Activated gamma-delta T cell treated with anti-CD3 and anti-CD28 coated beads, Interleukin-2, amount 50 U/mL, for 16 hours (primary cell): ENCODE measurements around the gene PLXNA2.

ENCODE experiments used
- DNase-seq: peaks from one replicate; pipeline ENCODE4 v3.0.0-alpha.2; 2020; ENCODE audit warnings: low read depth

The PLXNA2 gene

GRCh38 chr1:208242146-208242545 is 2.0 kb downstream of the PLXNA2 start:
- no peak for DNase-seq

- DNase-seq, result no peak
Observed at GRCh38 chr1:208241512-208241911, 2.7 kb downstream of the PLXNA2 start.

DNA sequence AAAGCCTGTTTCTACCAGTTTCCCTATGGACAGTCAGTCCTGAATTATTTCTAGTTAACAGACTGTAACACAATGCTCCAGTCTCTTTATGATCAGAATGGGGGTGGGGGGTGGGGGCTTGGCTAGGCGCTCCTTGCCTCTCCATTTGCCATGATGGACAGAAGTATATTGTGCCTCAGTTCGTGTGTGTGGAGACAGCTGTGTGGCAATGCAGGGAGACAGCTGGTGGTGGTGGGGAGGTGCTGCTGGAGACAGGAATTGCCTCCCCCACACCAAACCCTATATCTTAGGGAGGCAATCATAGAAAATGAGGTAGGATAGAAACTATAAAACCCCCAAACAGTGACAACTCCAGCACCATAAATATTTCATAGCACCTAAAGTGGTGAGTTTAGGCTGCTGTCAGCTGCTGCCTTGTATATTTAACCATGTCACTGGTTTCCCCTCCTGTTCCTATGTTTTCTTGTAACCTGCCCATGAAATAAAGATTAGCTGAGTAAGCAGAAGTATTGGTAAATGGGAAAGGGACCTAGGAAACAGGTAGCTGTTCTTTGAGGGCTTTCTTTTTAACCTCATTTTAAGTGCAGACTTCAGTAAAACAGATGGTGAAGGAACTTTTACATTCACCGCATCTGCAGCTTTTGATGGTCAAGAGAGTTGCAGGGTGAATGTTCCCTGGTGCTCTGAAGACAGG is 3.4 kb downstream of the PLXNA2 start:
- DNase-seq, result no peak

DNA sequence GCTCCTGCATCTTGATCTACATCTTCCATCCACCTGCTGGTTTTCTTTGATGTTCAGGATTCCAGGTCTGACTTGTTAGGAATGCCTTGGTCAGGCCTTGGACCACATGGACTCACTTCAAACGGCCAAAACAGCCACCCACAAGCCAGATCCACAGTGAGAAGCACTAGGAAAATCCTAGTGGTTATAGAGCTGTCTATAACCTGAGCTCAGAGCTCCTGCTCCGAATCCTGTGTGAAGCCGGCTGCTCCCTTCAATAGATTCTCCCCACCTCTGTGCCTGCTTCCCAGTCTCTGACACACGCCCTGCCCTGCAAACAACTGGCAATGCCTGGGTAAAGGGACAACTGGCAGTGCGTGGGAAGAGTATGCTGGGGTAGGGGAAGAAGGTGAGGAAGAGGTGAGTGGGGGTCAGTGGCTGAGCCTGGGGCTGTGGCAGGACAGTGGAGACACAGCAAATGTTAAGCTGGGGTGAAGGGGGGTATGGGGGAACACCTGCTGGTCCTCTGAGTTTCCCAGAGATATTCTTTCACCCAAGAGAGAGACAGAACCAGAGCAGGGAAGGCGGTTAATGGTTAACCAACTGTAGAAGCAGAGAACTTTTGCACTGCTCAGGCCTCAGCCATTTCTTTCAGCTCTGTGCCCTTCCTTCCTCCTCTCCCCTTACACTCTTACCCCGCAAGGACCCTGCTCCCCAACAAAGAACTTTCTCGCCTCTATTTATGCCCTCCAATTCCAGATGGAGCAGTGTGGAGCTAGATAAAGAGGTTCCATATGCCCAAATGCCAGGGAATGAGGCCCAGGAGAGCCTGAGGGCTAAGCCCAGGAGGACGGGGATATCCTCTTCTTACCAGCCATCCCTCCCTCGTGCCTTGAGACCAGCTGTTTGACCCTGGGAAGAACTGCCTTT is 4.5 kb downstream of the PLXNA2 start:
- DNase-seq, result no peak

DNA sequence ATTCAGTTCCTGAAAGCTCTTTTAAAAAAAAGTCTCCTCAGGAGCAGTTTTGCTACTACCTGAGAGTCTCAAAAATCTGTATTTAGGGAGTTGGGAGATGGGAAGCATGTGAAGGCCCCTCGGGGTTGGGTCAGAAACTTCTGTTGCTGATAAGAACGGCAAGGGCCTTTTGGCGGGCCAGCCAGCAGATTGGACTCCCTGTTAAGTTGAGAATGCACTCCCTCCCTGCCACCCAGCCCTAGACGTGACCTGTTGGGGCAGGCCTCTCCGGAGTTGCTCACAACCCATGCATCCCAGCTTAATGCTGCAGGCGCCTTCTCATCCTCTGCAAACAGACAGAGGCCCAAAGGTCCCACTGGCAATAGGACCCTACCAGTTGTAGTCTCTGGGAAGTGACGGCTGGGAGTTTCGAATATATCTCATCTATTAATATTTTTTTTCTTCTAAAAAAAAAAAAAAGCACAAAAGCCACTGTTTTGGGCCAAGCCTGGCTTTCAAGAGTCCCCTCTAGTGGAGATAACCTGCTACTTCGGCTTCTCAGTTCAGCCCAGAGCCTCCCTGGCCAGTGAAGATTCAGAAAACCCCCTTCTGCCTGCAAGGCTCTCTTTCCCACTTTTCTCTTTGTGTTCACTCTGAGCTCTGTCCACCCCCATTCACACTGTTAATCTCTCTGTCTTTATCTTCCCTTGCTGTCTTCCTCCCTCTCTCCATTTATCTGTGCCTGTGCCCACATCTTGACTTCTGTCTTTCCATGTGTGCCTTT is 5.3 kb downstream of the PLXNA2 start:
- no peak for DNase-seq

DNA sequence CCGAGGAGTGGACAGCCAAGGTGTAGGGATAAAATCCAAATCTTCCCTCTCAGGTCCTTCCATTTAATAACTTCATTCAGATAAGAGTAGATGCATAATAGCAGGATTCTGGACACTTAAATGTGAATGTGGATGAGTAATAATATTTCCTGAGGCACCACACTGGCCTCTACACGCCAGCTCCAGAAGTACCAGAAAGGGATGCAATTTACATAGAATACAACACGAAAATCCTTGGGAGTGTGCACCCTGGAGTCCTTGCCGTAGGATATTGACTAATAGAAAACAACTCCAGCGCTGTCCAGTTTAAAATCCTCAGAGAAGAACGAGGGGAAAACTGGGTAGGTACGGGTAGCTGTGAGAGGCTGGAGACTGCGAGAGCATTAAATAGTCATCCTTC is 6.9 kb downstream of the PLXNA2 start:
- no peak for DNase-seq

DNA sequence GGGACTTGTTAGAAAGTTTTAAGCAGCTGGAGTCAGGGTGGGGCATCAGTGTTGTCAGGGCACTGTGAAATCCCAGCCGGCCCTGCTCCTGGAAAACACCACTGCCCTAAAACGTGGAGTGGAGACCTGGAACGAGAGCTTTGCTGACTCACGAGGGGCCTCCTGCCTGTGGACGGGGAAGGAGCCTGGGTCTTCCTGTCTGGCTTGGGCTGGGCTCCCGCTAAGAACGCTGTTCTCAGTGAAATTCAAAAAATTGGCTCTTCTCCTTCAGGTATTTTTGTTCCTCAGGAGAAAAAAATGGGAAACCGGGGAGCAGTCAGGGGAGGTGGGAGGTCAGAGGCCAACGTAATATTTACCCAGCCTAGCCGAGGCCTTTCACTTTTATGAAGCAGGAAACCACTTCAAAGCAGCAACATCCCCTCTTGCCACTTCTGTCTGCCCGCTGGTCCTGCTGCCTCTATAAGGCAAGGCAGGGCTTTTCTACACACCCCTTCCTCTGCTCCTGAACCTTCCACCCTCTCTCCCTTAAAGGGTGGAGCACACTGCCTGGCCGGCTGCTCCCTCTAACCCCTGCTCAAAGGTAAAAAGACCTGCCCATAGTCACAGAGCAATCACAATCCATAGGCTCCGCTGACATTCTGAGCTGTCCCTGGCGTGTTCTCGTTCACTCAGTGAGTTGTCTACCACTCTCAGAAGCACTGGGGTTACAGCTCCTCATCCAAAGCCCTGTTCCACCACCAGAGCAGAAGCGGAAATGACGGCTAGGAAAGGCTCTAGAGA is 8.0 kb downstream of the PLXNA2 start:
- no peak for DNase-seq

GRCh38 chr1:208235356-208235981 is 8.7 kb downstream of the PLXNA2 start:
- no peak for DNase-seq

- no peak for DNase-seq
Observed at GRCh38 chr1:208234721-208235120, 9.5 kb downstream of the PLXNA2 start.

- no peak for DNase-seq
Observed at GRCh38 chr1:208233978-208234377, 10.2 kb downstream of the PLXNA2 start.

DNA sequence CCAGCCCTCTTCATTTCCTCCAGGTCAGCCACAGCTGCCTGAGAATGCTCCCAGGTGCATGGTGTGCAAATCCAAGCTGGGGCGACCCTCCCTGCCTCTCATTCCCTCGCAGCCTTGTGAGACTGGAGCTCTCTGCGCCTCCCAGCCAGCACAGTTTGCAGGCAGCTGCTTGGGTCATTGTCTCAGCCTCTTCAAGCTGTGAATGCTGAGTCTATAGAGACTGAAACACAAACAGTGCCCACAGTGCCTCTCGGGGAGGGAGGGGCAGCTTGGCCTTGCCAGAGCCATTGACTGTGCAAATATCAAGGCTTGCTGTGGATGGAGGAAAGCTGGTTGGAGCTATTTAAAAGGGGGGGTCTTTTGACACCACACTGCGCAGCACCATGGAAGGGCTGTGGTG is 10.6 kb downstream of the PLXNA2 start:
- DNase-seq, result no peak

DNA sequence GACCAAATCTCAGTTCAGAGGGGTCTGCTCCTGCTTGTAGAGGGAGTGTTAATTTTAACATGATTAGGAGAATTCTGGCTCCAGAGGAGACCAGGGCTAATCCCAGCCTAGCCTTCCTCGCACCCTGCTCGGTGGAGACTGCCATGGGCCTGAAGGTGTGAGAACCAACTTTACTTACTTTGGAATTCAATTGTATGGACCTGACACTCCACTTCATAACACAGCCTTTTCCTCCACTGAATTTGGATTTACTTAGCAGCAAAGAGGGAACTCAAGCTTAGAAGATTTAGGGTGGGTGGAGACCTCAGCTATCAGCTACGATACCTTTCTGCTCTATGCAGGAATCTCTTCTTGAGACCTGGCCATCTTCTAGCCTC is 11.5 kb downstream of the PLXNA2 start:
- no peak for DNase-seq

- no peak for DNase-seq
Observed at GRCh38 chr1:208231881-208232661, 12.1 kb downstream of the PLXNA2 start.

DNA sequence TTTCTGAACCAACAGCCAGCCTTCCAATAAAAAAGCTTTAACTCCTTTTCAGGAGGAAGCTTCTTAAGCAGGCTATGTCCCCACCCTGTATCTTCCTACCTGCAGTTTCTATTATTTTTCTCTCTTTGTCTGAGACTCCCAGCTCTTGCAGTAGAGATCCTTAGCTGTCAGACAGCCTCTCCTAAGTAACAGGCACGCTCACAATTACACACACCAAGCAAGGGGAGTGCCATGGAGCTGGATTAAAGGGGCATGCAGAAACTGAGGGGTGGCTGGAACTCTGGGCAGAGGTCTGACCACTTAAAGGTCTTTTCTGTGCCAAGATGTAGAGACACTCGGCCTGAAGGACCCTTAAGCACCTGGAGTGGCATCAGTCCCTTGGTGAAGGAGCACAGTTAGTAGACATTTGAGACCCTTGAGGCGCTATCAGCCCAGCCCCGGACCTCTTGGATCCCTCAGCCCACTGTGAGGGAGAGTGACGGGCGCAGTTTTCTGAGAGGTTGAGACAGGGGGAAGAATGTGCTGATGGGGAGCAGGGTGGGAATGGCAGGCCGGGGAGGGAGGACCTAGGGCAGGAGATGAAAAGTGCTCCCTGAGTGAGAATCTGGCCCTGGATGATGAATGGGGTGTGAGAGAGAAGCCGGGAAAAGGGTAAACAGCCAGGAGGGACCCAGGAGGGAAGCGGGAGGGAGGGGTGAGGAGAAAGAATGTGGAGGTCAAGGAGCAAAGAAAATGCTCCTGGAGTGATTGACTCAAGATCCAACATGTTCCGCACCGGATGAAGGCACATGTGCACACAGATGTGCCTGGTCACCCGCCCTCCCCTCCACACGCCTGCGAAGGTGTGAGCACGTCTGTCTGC is 13.3 kb downstream of the PLXNA2 start:
- DNase-seq, result no peak

DNA sequence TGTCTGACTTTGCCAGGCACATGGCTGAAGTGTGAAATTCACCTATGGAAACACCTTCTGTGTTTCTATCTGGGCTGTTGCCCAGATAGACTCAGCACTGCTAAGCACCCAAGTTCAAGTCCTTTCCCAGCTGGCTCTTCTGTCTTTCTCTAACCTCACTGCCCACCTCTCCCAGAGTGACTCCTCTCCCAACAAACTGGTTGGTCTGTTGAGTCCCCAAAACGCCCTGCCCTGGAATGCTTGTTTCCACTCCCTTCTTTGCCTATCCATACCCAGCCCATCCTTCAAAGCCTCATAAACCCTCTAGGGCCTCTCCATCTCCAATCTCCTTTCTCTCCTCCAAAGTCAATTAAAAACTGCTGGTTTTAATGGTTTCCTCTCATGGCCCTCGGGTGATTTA is 15.6 kb downstream of the PLXNA2 start:
- no peak for DNase-seq

GRCh38 chr1:208228026-208228425 is 16.2 kb downstream of the PLXNA2 start:
- no peak for DNase-seq

- no peak for DNase-seq
Observed at GRCh38 chr1:208227366-208227765, 16.8 kb downstream of the PLXNA2 start.

GRCh38 chr1:208225954-208226937 is 17.9 kb downstream of the PLXNA2 start:
- no peak for DNase-seq
